WTC11 (cell line): Measurements from ENCODE around the gene SOX6. TPM values are rescaled to one million over a fixed set of nuclear protein-coding genes. Genes with fewer than 3 reads are reported as not detected.

Experiments used
- ATAC-seq: fragments of 200-7000 bp; cut with Tn5 transposase; 2 replicates; pipeline ENCODE4 v1.10.0; 2021; ENCODE audit warnings: mild to moderate bottlenecking, moderate library complexity
- CTCF ChIA-PET: fragments of 300-600 bp; sonication (Branson Sonifier 250); formaldehyde crosslinking; loops from one replicate; lab custom pipeline; 2021; ENCODE audit warnings: antibody characterized with exemption; lab: Charles Lee
- POLR2A ChIA-PET: fragments of 350-600 bp; sonication (Branson Sonifier 250); formaldehyde crosslinking; loops from one replicate; lab custom pipeline; 2021; ENCODE audit warnings: antibody characterized with exemption; lab: Charles Lee
- DNase-seq: peaks from one replicate; pipeline ENCODE4 v3.0.0; 2021; ENCODE audit warnings: low spot score
- H3K27ac Mint-ChIP-seq: 2 replicates; pipeline ENCODE4 v1.8.0; 2021; ENCODE audit warnings: mixed read lengths
- H3K27me3 Mint-ChIP-seq: 2 replicates; pipeline ENCODE4 v1.8.0; 2021; ENCODE audit warnings: low read depth, mild to moderate bottlenecking, moderate library complexity, mixed read lengths
- H3K36me3 Mint-ChIP-seq: 2 replicates; pipeline ENCODE4 v1.8.0; 2021; ENCODE audit warnings: mixed read lengths
- H3K4me1 Mint-ChIP-seq: 2 replicates; pipeline ENCODE4 v1.8.0; 2022; ENCODE audit warnings: mixed read lengths
- H3K4me3 Mint-ChIP-seq: 2 replicates; pipeline ENCODE4 v1.8.0; 2021; ENCODE audit warnings: mild to moderate bottlenecking, moderate library complexity, mixed read lengths
- H3K9me3 Mint-ChIP-seq: 2 replicates; pipeline ENCODE4 v1.8.0; 2021; ENCODE audit warnings: mixed read lengths
- CDX4 ChIP-seq: fragments of 250-450 bp; sonication (Bioruptor Pico); IDR thresholded peaks from 2 replicates; pipeline ENCODE4 v1.9.0; 2021; ENCODE audit warnings: moderate library complexity, mild to moderate bottlenecking, inconsistent platforms, borderline replicate concordance
- CREB1 ChIP-seq: sonication (generic); formaldehyde crosslinking; IDR thresholded peaks from 2 replicates; pipeline ENCODE4 v1.8.0; 2023; ENCODE audit warnings: mild to moderate bottlenecking, missing genetic modification reagents
- CREM ChIP-seq: sonication (generic); formaldehyde crosslinking; IDR thresholded peaks from 2 replicates; pipeline ENCODE4 v1.8.1; 2022; ENCODE audit warnings: mild to moderate bottlenecking, missing genetic modification reagents, moderate library complexity
- ETV6 ChIP-seq: sonication (generic); formaldehyde crosslinking; IDR thresholded peaks from 2 replicates; pipeline ENCODE4 v1.8.1; 2022; ENCODE audit warnings: mild to moderate bottlenecking, missing genetic modification reagents
- GTF2I ChIP-seq: fragments of 250-450 bp; sonication (Bioruptor Pico); conservative IDR thresholded peaks from 2 replicates; pipeline ENCODE4 v1.4.0; 2021; ENCODE audit warnings: mild to moderate bottlenecking
- HMGA2 ChIP-seq: fragments of 250-450 bp; sonication (Bioruptor Pico); IDR thresholded peaks from 2 replicates; pipeline ENCODE4 v1.4.0; 2021; ENCODE audit warnings: mild to moderate bottlenecking, moderate library complexity
- JUN ChIP-seq: sonication (generic); formaldehyde crosslinking; IDR thresholded peaks from 2 replicates; pipeline ENCODE4 v1.8.0; 2023; ENCODE audit warnings: mild to moderate bottlenecking, missing genetic modification reagents
- MLX ChIP-seq: sonication (generic); formaldehyde crosslinking; IDR thresholded peaks from 2 replicates; pipeline ENCODE4 v1.8.1; 2023; ENCODE audit warnings: mild to moderate bottlenecking, missing genetic modification reagents, moderate library complexity
- NFATC4 ChIP-seq: fragments of 250-450 bp; sonication (Bioruptor Pico); IDR thresholded peaks from 2 replicates; pipeline ENCODE4 v1.9.0; 2021; ENCODE audit warnings: mild to moderate bottlenecking
- NFE2L1 ChIP-seq: sonication (generic); formaldehyde crosslinking; IDR thresholded peaks from 2 replicates; pipeline ENCODE4 v1.8.1; 2023; ENCODE audit warnings: missing genetic modification reagents
- NR2C2 ChIP-seq: sonication (generic); formaldehyde crosslinking; IDR thresholded peaks from 2 replicates; pipeline ENCODE4 v1.8.0; 2022; ENCODE audit warnings: mild to moderate bottlenecking, missing genetic modification reagents
- PRDM15 ChIP-seq: sonication (generic); formaldehyde crosslinking; IDR thresholded peaks from 2 replicates; pipeline ENCODE4 v1.8.0; 2022; ENCODE audit warnings: missing genetic modification reagents
- TEAD4 ChIP-seq: sonication (generic); formaldehyde crosslinking; IDR thresholded peaks from 2 replicates; pipeline ENCODE4 v1.8.0; 2022; ENCODE audit warnings: mild to moderate bottlenecking, missing genetic modification reagents
- ZBTB43 ChIP-seq: sonication (generic); formaldehyde crosslinking; IDR thresholded peaks from 2 replicates; pipeline ENCODE4 v1.8.1; 2023; ENCODE audit warnings: mild to moderate bottlenecking, missing genetic modification reagents
- ZNF138 ChIP-seq: sonication (generic); formaldehyde crosslinking; conservative IDR thresholded peaks from 2 replicates; pipeline ENCODE4 v1.8.1; 2022; ENCODE audit warnings: mild to moderate bottlenecking, moderate library complexity, missing genetic modification reagents
- ZNF219 ChIP-seq: sonication (generic); formaldehyde crosslinking; IDR thresholded peaks from 2 replicates; pipeline ENCODE4 v1.8.0; 2023; ENCODE audit warnings: missing genetic modification reagents, mild to moderate bottlenecking, borderline replicate concordance
- ZNF232 ChIP-seq: sonication (generic); formaldehyde crosslinking; IDR thresholded peaks from 2 replicates; pipeline ENCODE4 v1.8.0; 2022; ENCODE audit warnings: mild to moderate bottlenecking, missing genetic modification reagents
- ZNF396 ChIP-seq: fragments of 250-450 bp; sonication (Bioruptor Pico); IDR thresholded peaks from 2 replicates; pipeline ENCODE4 v1.8.0; 2021; ENCODE audit warnings: mild to moderate bottlenecking, moderate library complexity, borderline replicate concordance
- total RNA-seq: library from RNA; stranded (reverse); gene quantifications from 3 replicates; pipeline ENCODE4 v1.2.3, GENCODE V29; 2021
- TF ChIP-seq, protein P1 (sequence below): sonication (generic); formaldehyde crosslinking; IDR thresholded peaks from 2 replicates; pipeline ENCODE4 v1.8.1; 2022; ENCODE audit warnings: low read depth, missing genetic modification reagents, borderline replicate concordance

SOX6 gene
- total RNA-seq, 1 experiment from 2014 or later = 0.13 TPM

DNA sequence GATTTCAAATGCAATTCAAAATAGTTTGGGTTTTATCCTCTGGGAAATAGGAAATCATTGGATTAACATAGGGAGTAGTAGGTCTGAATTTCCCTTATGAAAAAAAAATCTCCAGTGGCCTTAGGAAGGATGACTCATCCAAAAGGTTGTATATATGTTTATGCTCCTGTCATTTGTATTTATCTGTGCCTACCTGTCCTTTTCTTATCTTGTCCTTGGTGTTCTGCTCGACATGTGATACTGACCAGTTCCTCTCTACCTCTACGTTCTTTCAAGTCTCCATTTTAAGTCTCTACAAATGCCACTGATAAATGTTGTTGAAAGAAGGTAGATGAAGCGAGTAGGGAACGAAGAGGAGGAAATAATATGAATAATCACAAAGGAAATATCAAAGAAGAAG lies 3.0 kb upstream of the SOX6 start:
- H3K27me3 Mint-ChIP-seq = peaks cover 7% of the 10 kb centered on the region
- ATAC-seq = no peak
- TF ChIP-seq NFATC4 (no peak), NR2C2 (CRISPR knock-in tag) (no peak)
- TF ChIP-seq, all 79 proteins: peak for 0
- peaks cover 13% of the 10 kb centered on the region for H3K4me1 Mint-ChIP-seq
- ChIA-PET CTCF (no interaction called here), POLR2A (no interaction called here)
- no peak overlapping the region for H3K4me3 Mint-ChIP-seq
- no peak for DNase-seq
- H3K9me3 Mint-ChIP-seq = no peaks in the 10 kb centered on the region
- H3K36me3 Mint-ChIP-seq = no peaks in the 10 kb centered on the region
- no peak overlapping the region for H3K27ac Mint-ChIP-seq

DNA sequence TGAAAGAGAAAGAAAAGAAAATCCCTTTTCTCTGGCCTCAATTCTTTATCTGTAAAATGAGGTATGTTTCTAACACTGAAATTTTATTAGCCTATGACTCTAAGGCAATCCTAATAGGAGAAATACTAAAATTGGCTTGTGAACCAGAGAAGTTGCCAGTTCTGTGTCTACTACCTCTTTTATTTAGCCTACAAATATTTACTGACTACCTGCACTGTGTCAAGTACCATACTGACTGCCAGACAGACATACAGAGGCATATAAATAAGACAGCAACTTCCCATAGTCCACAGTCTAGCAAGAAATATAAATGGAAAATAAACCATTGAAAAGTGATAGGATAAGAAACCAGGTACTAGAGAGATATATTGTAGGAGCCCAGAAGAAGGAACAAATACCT lies 2.4 kb upstream of the SOX6 start:
- H3K9me3 Mint-ChIP-seq = no peaks in the 10 kb centered on the region
- CTCF ChIA-PET = no interaction called here

DNA sequence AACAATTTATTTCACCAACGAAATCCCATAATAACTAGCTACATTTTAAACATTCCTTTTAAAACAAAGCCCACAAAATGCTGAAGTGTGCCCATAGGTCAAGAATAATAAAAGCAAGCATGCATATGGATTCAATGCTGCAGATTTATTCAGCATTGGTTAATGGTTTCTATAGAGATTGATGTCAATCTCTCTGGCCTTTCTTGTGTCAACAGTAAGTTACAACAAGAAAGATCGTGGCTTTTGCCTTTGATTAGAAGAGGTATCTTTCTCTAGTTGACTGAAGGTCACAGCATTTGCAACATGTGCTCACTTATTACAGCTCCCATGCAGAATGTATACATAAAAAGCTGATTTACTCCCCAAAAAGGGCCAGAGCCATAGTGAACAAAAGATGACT lies 1.4 kb upstream of the SOX6 start:
- H3K27me3 Mint-ChIP-seq = peaks cover 14% of the 10 kb centered on the region
- H3K9me3 Mint-ChIP-seq = no peaks in the 10 kb centered on the region
- CTCF ChIA-PET = no interaction called here
- H3K27ac Mint-ChIP-seq = no peak overlapping the region
- ATAC-seq = no peak
- peaks cover 19% of the 10 kb centered on the region for H3K4me1 Mint-ChIP-seq
- no peak for DNase-seq
- no peak for TF ChIP-seq MLX (CRISPR knock-in tag)
- TF ChIP-seq ZNF396 = no peak
- no peak for TF ChIP-seq CREM
- TF ChIP-seq, all 79 proteins: peak for 0
- no peak overlapping the region for H3K4me3 Mint-ChIP-seq
- POLR2A ChIA-PET = no interaction called here
- H3K36me3 Mint-ChIP-seq = no peaks in the 10 kb centered on the region

More for the DNA sequence above, 2.4 kb upstream of the SOX6 start:
- H3K4me1 Mint-ChIP-seq = peaks cover 15% of the 10 kb centered on the region
- no peaks in the 10 kb centered on the region for H3K36me3 Mint-ChIP-seq
- POLR2A ChIA-PET = no interaction called here
- H3K27me3 Mint-ChIP-seq = peaks cover 10% of the 10 kb centered on the region
- ATAC-seq (no peak), DNase-seq (no peak)
- TF ChIP-seq CREM = no peak
- TF ChIP-seq TEAD4 (CRISPR knock-in tag) = no peak
- TF ChIP-seq NFATC4 = no peak
- no peak for TF ChIP-seq ZNF138 (CRISPR knock-in tag)
- no peak for TF ChIP-seq NFE2L1
- no peak for TF ChIP-seq ZNF219 (CRISPR knock-in tag)
- TF ChIP-seq GTF2I (CRISPR knock-in tag) = no peak
- TF ChIP-seq PRDM15 (CRISPR knock-in tag) = no peak
- TF ChIP-seq ZBTB43 (CRISPR knock-in tag) = no peak
- TF ChIP-seq CDX4 = no peak
- H3K27ac Mint-ChIP-seq = no peak overlapping the region
- no peak overlapping the region for H3K4me3 Mint-ChIP-seq

GRCh38 chr11:16356761-16357393 lies 531 bp upstream of the SOX6 start:
- ChIA-PET CTCF (interaction anchor here (0.5 to 1.0 kb wide), 2 partner anchors 50 to 257 kb away, joined by 3 read pairs; no protein-coding TSS in a partner anchor), POLR2A (no interaction called here)
- H3K9me3 Mint-ChIP-seq = no peaks in the 10 kb centered on the region
- TF ChIP-seq, protein P1, sequence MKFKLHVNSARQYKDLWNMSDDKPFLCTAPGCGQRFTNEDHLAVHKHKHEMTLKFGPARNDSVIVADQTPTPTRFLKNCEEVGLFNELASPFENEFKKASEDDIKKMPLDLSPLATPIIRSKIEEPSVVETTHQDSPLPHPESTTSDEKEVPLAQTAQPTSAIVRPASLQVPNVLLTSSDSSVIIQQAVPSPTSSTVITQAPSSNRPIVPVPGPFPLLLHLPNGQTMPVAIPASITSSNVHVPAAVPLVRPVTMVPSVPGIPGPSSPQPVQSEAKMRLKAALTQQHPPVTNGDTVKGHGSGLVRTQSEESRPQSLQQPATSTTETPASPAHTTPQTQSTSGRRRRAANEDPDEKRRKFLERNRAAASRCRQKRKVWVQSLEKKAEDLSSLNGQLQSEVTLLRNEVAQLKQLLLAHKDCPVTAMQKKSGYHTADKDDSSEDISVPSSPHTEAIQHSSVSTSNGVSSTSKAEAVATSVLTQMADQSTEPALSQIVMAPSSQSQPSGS (CRISPR knock-in tag) = no peak
- no peak for TF ChIP-seq ETV6 (CRISPR knock-in tag)
- no peak for TF ChIP-seq CREB1 (CRISPR knock-in tag)
- TF ChIP-seq JUN = no peak
- TF ChIP-seq HMGA2 (CRISPR knock-in tag) = no peak
- no peak for TF ChIP-seq ZNF232 (CRISPR knock-in tag)
- DNase-seq = no peak
- no peak for ATAC-seq
- peaks cover 19% of the 10 kb centered on the region for H3K4me1 Mint-ChIP-seq
- H3K27me3 Mint-ChIP-seq = peaks cover 14% of the 10 kb centered on the region
- no peaks in the 10 kb centered on the region for H3K36me3 Mint-ChIP-seq
- no peak overlapping the region for H3K27ac Mint-ChIP-seq
- H3K4me3 Mint-ChIP-seq = no peak overlapping the region
